Testis (tissue), 2 donors: Measurements from ENCODE around the gene GLS.

ENCODE experiments used
- POLR2A ChIP-seq: fragments of 450-650 bp; IDR thresholded peaks from one replicate; pipeline ENCODE4 v1.6.1; 2017; ENCODE audit warnings: antibody characterized with exemption, mild to moderate bottlenecking, moderate library complexity
- TF ChIP-seq, protein P1 (sequence below), 3 experiments: fragments of 450-650 bp in 2 of 3; fragments of 200-600 bp in 1 of 3; sonication (generic) in 1 of 3; IDR thresholded peaks; one replicate each; pipeline ENCODE4 v1.5.1; 2016 to 2019; ENCODE audit warnings: antibody characterized with exemption in 3 of 3, mild to moderate bottlenecking in 2 of 3, moderate library complexity in 1 of 3

DNA sequence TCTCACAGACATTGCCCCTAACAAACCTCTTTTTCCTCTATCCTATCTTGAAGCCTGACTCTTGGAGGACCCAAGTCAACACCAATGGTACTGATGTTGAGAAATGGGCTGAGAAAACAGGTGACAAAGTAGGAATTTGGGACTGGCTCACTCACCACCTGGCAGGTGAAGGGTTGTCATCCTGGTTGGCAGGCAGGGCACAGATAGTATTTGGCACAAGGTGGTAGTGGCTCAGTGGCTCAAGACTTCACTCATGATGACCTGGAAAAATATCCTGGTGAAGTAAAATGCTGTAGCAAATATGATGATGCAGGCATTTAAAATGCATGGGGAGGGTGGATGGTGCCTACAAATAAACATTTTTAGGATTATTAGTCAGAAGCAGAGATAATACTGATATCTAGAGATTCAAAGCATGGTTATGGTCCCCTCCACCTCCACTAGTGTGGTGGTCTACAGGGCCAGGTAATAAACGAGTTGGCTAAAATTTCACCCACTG, 38.0 kb upstream of the GLS start:
- TF ChIP-seq, protein P1, sequence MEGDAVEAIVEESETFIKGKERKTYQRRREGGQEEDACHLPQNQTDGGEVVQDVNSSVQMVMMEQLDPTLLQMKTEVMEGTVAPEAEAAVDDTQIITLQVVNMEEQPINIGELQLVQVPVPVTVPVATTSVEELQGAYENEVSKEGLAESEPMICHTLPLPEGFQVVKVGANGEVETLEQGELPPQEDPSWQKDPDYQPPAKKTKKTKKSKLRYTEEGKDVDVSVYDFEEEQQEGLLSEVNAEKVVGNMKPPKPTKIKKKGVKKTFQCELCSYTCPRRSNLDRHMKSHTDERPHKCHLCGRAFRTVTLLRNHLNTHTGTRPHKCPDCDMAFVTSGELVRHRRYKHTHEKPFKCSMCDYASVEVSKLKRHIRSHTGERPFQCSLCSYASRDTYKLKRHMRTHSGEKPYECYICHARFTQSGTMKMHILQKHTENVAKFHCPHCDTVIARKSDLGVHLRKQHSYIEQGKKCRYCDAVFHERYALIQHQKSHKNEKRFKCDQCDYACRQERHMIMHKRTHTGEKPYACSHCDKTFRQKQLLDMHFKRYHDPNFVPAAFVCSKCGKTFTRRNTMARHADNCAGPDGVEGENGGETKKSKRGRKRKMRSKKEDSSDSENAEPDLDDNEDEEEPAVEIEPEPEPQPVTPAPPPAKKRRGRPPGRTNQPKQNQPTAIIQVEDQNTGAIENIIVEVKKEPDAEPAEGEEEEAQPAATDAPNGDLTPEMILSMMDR (IDR thresholded peaks at IDR 0.05): no peak
- TF ChIP-seq POLR2A: no peak
